Measurements from ENCODE around the gene BCL11B.

Gene BCL11B

GRCh38 chr14:99258341-99258861 lies 13.6 kb downstream of the BCL11B start:
- Histone ChIP-seq H3K36me3 (no peaks in the 10 kb centered on the region), H3K4me3 (ENCODE audit: low read depth, low read length) (no peak overlapping the region), H3K9me3 (no peaks in the 10 kb centered on the region), H3K4me1 (no peaks in the 10 kb centered on the region), H3K27me3 (peaks cover 67% of the 10 kb centered on the region)
- TF ChIP-seq CTCF (IDR thresholded peaks at IDR 0.05; ENCODE audit: low read depth, low read length), result no peak
- no peak for DNase-seq

- Histone ChIP-seq H3K36me3 (no peaks in the 10 kb centered on the region), H3K27me3 (peaks cover 67% of the 10 kb centered on the region), H3K4me1 (no peaks in the 10 kb centered on the region), H3K4me3 (ENCODE audit: low read depth, low read length) (no peak overlapping the region), H3K9me3 (no peaks in the 10 kb centered on the region)
- no peak for DNase-seq
- TF ChIP-seq CTCF (IDR thresholded peaks at IDR 0.05; ENCODE audit: low read depth, low read length), result no peak
These were observed 14.2 kb downstream of the BCL11B start for GRCh38 chr14:99257673-99258221.

- Histone ChIP-seq H3K27me3 (peaks cover 63% of the 10 kb centered on the region), H3K36me3 (no peaks in the 10 kb centered on the region), H3K4me3 (ENCODE audit: low read depth, low read length) (no peak overlapping the region), H3K9me3 (no peaks in the 10 kb centered on the region), H3K4me1 (no peaks in the 10 kb centered on the region)
- DNase-seq, result no peak
- no peak for TF ChIP-seq CTCF (IDR thresholded peaks at IDR 0.05; ENCODE audit: low read depth, low read length)
These were observed 14.8 kb downstream of the BCL11B start for GRCh38 chr14:99257122-99257672.

- TF ChIP-seq CTCF (IDR thresholded peaks at IDR 0.05; ENCODE audit: low read depth, low read length), result no peak
- H3K27me3 ChIP-seq, result peaks cover 56% of the 10 kb centered on the region
- H3K9me3 ChIP-seq, result no peaks in the 10 kb centered on the region
- no peaks in the 10 kb centered on the region for H3K4me1 ChIP-seq
- H3K4me3 ChIP-seq (ENCODE audit: low read depth, low read length), result no peak overlapping the region
- no peaks in the 10 kb centered on the region for H3K36me3 ChIP-seq
- no peak for DNase-seq
These were observed 15.5 kb downstream of the BCL11B start for GRCh38 chr14:99256483-99256874.

- Histone ChIP-seq H3K4me1 (no peaks in the 10 kb centered on the region), H3K9me3 (no peaks in the 10 kb centered on the region), H3K4me3 (ENCODE audit: low read depth, low read length) (no peak overlapping the region), H3K27me3 (peaks cover 50% of the 10 kb centered on the region), H3K36me3 (no peaks in the 10 kb centered on the region)
- DNase-seq, result no peak
- TF ChIP-seq CTCF (IDR thresholded peaks at IDR 0.05; ENCODE audit: low read depth, low read length), result no peak
These were observed 16.1 kb downstream of the BCL11B start for GRCh38 chr14:99255621-99256482.
